Measurements from ENCODE around the gene STOM.
A peak's percentile ranks its signal among the peaks of the same experiment; 100 is the strongest.

Gene STOM

DNA sequence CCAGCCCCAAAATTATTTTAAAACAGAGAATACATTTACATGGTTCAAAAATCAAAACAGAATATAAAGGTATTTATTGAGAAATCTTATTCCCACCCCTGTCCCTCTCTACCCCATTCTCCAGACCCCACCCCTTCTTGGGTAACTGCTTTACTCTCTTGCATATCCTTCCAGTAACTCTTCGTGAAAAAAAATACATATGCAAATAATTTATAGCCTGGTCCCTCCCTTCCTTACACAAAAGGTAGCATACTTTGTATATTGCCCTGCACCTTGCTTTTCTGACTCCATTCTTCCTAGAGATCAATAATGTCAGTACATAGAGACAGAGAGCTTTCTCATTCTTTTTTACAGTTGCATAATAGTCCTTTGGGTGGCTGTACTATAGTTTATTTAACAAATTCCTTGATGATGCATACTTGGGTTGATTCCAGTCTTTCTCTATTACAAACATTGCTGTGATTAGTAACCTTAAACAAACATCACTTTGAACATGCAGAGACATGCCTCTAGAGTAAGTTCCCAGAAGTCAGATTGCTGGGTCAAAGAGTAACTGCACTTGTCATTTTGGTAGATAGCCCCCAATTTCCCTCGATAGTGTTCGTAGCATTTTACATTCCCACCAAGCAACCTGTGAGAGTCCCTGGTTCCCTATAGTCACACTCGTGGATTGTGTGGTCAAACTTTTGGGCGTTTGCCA is 47.9 kb downstream of the STOM start:
- no peaks in the 10 kb centered on the region for H3K27me3 ChIP-seq (replicated peaks)
- no peak overlapping the region for H3K4me3 ChIP-seq (ENCODE audit: low read depth, low read length)
- DNase-seq: peak; percentile 76
- peak overlapping the region; percentile 90 for H3K27ac ChIP-seq
- in situ Hi-C loops (cut with HindIII; ENCODE audit: low pct_ligation_motif_present, low sequenced_read_pairs): no loop called here
- TF ChIP-seq, protein P1, sequence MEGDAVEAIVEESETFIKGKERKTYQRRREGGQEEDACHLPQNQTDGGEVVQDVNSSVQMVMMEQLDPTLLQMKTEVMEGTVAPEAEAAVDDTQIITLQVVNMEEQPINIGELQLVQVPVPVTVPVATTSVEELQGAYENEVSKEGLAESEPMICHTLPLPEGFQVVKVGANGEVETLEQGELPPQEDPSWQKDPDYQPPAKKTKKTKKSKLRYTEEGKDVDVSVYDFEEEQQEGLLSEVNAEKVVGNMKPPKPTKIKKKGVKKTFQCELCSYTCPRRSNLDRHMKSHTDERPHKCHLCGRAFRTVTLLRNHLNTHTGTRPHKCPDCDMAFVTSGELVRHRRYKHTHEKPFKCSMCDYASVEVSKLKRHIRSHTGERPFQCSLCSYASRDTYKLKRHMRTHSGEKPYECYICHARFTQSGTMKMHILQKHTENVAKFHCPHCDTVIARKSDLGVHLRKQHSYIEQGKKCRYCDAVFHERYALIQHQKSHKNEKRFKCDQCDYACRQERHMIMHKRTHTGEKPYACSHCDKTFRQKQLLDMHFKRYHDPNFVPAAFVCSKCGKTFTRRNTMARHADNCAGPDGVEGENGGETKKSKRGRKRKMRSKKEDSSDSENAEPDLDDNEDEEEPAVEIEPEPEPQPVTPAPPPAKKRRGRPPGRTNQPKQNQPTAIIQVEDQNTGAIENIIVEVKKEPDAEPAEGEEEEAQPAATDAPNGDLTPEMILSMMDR (IDR thresholded peaks at IDR 0.05; ENCODE audit: low read depth, low read length, missing control alignments): no peak
- peaks cover 59% of the 10 kb centered on the region for H3K36me3 ChIP-seq (replicated peaks)

GRCh38 chr9:121321016-121321503 is 49.0 kb downstream of the STOM start:
- in situ Hi-C loops (cut with HindIII; ENCODE audit: low pct_ligation_motif_present, low sequenced_read_pairs): no loop called here
- TF ChIP-seq, protein P1 (IDR thresholded peaks at IDR 0.05; ENCODE audit: low read depth, low read length, missing control alignments): no peak
- Histone ChIP-seq H3K36me3 (replicated peaks) (peaks cover 51% of the 10 kb centered on the region), H3K4me3 (ENCODE audit: low read depth, low read length) (no peak overlapping the region), H3K27ac (peak overlapping the region; percentile 70), H3K27me3 (replicated peaks) (no peaks in the 10 kb centered on the region)
- DNase-seq: peak; percentile 48

DNA sequence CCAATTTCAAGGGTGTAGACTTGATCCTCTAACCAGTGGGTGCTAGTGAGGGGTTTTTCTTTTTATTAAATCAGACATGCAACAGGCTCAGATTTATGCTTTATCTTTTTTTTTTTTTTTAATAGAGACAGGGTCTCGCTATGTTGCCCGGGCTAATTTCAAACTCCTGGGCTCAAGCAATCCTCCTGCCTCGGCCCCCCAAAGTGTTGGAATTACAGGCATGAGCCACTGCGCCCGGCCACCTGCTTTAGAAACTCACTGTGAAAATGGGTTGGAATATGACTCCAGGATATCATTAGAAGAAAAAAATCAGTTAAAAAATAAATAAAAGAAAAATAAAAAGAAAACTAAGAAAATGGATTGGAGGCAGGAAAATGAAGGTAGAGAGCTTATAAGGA is 50.7 kb downstream of the STOM start:
- in situ Hi-C loops (cut with HindIII; ENCODE audit: low pct_ligation_motif_present, low sequenced_read_pairs): no loop called here
- no peak overlapping the region for H3K27ac ChIP-seq
- TF ChIP-seq, protein P1 (IDR thresholded peaks at IDR 0.05; ENCODE audit: low read depth, low read length, missing control alignments): no peak

DNA sequence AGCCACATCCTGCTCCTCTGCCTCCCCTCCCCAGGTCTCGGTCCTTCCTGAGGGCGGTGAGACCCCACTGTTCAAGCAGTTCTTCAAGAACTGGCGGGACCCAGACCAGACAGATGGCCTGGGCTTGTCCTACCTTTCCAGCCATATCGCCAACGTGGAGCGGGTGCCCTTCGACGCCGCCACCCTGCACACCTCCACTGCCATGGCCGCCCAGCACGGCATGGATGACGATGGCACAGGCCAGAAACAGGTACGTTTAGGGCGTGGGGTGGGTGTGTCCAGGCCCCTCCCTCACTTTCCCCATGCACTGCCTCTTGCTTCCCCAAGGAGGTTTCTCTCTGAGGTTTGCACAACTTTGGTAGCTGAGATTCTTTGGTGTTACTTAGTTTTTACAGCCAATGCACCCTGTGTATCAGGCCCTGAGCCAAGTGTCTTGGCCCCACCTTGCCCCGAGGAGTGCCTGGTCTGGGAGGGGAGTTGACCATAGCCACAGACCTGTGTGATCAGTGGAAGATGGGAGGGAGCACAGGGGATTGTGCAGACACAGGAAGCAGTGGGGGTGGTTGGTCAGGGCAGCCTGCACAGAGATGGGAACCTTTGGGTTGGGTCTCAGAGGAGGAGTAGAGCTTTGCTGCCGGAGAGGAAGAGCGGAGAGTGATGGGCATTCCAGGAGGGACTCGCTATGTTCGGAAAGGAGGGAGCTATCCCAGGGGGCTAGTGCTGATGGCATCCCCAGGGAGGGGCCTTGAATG is 51.2 kb downstream of the STOM start:
- Histone ChIP-seq H3K27me3 (replicated peaks) (no peaks in the 10 kb centered on the region), H3K4me3 (ENCODE audit: low read depth, low read length) (no peak overlapping the region), H3K36me3 (replicated peaks) (peaks cover 31% of the 10 kb centered on the region), H3K27ac (no peak overlapping the region)
- in situ Hi-C loops (cut with HindIII; ENCODE audit: low pct_ligation_motif_present, low sequenced_read_pairs): no loop called here
- TF ChIP-seq, protein P1 (IDR thresholded peaks at IDR 0.05; ENCODE audit: low read depth, low read length, missing control alignments): no peak
- DNase-seq: no peak

More for the DNA sequence above, 50.7 kb downstream of the STOM start:
- H3K27me3 ChIP-seq (replicated peaks): no peaks in the 10 kb centered on the region
- no peak for DNase-seq
- H3K4me3 ChIP-seq (ENCODE audit: low read depth, low read length): no peak overlapping the region
- H3K36me3 ChIP-seq (replicated peaks): peaks cover 34% of the 10 kb centered on the region

- DNase-seq: no peak
- TF ChIP-seq, protein P1 (IDR thresholded peaks at IDR 0.05; ENCODE audit: low read depth, low read length, missing control alignments): no peak
- Histone ChIP-seq H3K27ac (no peak overlapping the region), H3K36me3 (replicated peaks) (peaks cover 32% of the 10 kb centered on the region), H3K27me3 (replicated peaks) (no peaks in the 10 kb centered on the region), H3K4me3 (ENCODE audit: low read depth, low read length) (no peak overlapping the region)
- in situ Hi-C loops (cut with HindIII; ENCODE audit: low pct_ligation_motif_present, low sequenced_read_pairs): no loop called here
These were observed 52.1 kb downstream of the STOM start for GRCh38 chr9:121317737-121318630.

All from brain microvascular endothelial cell (primary cell).